Uterus (tissue), 4 donors: ENCODE results near the gene FASTK. TPM values are rescaled to one million over a fixed set of nuclear protein-coding genes. Genes with fewer than 3 reads are reported as not detected.
A peak's percentile ranks its signal among the peaks of the same experiment; 100 is the strongest.

Experiments used
- DNase-seq, 2 donors: peaks; one replicate each; pipeline ENCODE4 v3.0.0-alpha.2; 2019 to 2020
- H3K27ac ChIP-seq, 2 donors: fragments of 200-600 bp; sonication (generic); 1 replicate in 1 of 2; 2 replicates in 1 of 2; pipeline ENCODE4 v1.5.1; 2016 to 2018
- H3K27me3 ChIP-seq, 2 donors: fragments of 200-600 bp; sonication (generic); one replicate each; pipeline ENCODE4 v1.5.1; 2018 to 2019; ENCODE audit warnings: control low read depth in 1 of 2
- H3K36me3 ChIP-seq, 2 donors: fragments of 200-600 bp; sonication (generic); one replicate each; pipeline ENCODE4 v1.5.1; 2019; ENCODE audit warnings: control low read depth in 1 of 2
- H3K4me1 ChIP-seq, 2 donors: fragments of 200-600 bp; sonication (generic); one replicate each; pipeline ENCODE4 v1.5.1; 2018 to 2019; ENCODE audit warnings: control low read depth in 1 of 2
- H3K4me3 ChIP-seq, 2 donors: fragments of 200-600 bp; sonication (generic); 1 replicate in 1 of 2; 2 replicates in 1 of 2; pipeline ENCODE4 v1.5.1; 2018 to 2019; ENCODE audit warnings: mild to moderate bottlenecking in 1 of 2
- H3K9me3 ChIP-seq, 2 donors: fragments of 200-600 bp; sonication (generic); one replicate each; pipeline ENCODE4 v1.5.1; 2019; ENCODE audit warnings: control low read depth in 1 of 2
- CTCF ChIP-seq, 4 experiments: fragments of 200-600 bp in 2 of 4; fragments of 450-650 bp in 2 of 4; sonication (generic) in 2 of 4; IDR thresholded peaks; one replicate each; pipeline ENCODE4 v1.5.1; 2016 to 2019; ENCODE audit warnings: antibody characterized with exemption in 4 of 4, mild to moderate bottlenecking in 2 of 4, moderate library complexity in 1 of 4
- POLR2A ChIP-seq, 2 donors: fragments of 450-650 bp; IDR thresholded peaks; one replicate each; pipeline ENCODE4 v1.6.1; 2016; ENCODE audit warnings: antibody characterized with exemption in 2 of 2, mild to moderate bottlenecking in 1 of 2, moderate library complexity in 1 of 2
- intact Hi-C: fragments of 100-400 bp; cut with DNase I; formaldehyde crosslinking; loops from one replicate; pipeline ENCODE4 v1.15.1; 2023; ENCODE audit warnings: low total_unique reads
- total RNA-seq, 4 donors: library from RNA; depleted of rRNA in 3 of 4; stranded (reverse); fragments of >200 nt in 3 of 4; gene quantifications; one replicate each; pipeline versions ENCODE4 v1.1.0 to v1.2.4, GENCODE V29; 2014 to 2023
- donor health status: DM: yes; HTN: yes; CAD: no.

FASTK gene
- total RNA-seq, 4 donors from 2014 or later, result 37.1 to 84.9 (median 52.4) TPM

- Histone ChIP-seq H3K27ac (peak overlapping the region; percentile 70 to 76), H3K36me3 (no peaks in the 10 kb centered on the region), H3K27me3 (no peaks in the 10 kb centered on the region), H3K9me3 (no peaks in the 10 kb centered on the region), H3K4me3 (no peak overlapping the region), H3K4me1 (peaks cover 0 to 22% of the 10 kb centered on the region in 2 donors)
- intact Hi-C loops, result loop anchor here (10.0 kb wide), 1 partner anchor 86 kb away; the partner anchor contains the start of genes ABCB8 and ATG9B
- TF ChIP-seq POLR2A (IDR thresholded peaks at IDR 0.05) (no peak), CTCF (IDR thresholded peaks at IDR 0.05) (no peak)
- no peak for DNase-seq
Observed at GRCh38 chr7:151110236-151110940, 29.8 kb upstream of the FASTK start.

- Histone ChIP-seq H3K27ac (peak overlapping the region; percentile 70 to 76), H3K4me1 (peaks cover 0 to 18% of the 10 kb centered on the region in 2 donors), H3K36me3 (no peaks in the 10 kb centered on the region), H3K4me3 (no peak overlapping the region), H3K9me3 (no peaks in the 10 kb centered on the region), H3K27me3 (no peaks in the 10 kb centered on the region)
- DNase-seq, result peak; percentile 69 to 73
- intact Hi-C loops, result loop anchor here (10.0 kb wide), 1 partner anchor 85 kb away; the partner anchor contains the start of genes ABCB8 and ATG9B
- TF ChIP-seq CTCF (IDR thresholded peaks at IDR 0.05), result no peak
- TF ChIP-seq POLR2A (IDR thresholded peaks at IDR 0.05), result no peak
Observed at GRCh38 chr7:151109094-151110048, 28.8 kb upstream of the FASTK start.

GRCh38 chr7:151107882-151108281 is 27.3 kb upstream of the FASTK start:
- intact Hi-C loops, result no loop called here
- TF ChIP-seq POLR2A (IDR thresholded peaks at IDR 0.05) (no peak), CTCF (IDR thresholded peaks at IDR 0.05) (no peak)
- H3K9me3 ChIP-seq, result no peaks in the 10 kb centered on the region
- DNase-seq, result no peak
- H3K36me3 ChIP-seq, result no peaks in the 10 kb centered on the region
- no peak overlapping the region for H3K4me3 ChIP-seq
- H3K27me3 ChIP-seq, result no peaks in the 10 kb centered on the region
- H3K27ac ChIP-seq, result peak overlapping the region; percentile 70 to 76
- H3K4me1 ChIP-seq, result peaks cover 0 to 10% of the 10 kb centered on the region in 2 donors

GRCh38 chr7:151104411-151105235 is 24.0 kb upstream of the FASTK start:
- peaks cover 4 to 9% of the 10 kb centered on the region in 2 donors for H3K4me1 ChIP-seq
- TF ChIP-seq CTCF (IDR thresholded peaks at IDR 0.05), result no peak
- no peak for TF ChIP-seq POLR2A (IDR thresholded peaks at IDR 0.05)
- intact Hi-C loops, result no loop called here

More at GRCh38 chr7:151104411-151105235, 24.0 kb upstream of the FASTK start:
- Histone ChIP-seq H3K27me3 (no peaks in the 10 kb centered on the region), H3K36me3 (no peaks in the 10 kb centered on the region), H3K27ac (peak overlapping the region in 1 of 2 donors; percentile 5), H3K4me3 (no peak overlapping the region), H3K9me3 (no peaks in the 10 kb centered on the region)
- no peak for DNase-seq
